H1 (cell line): ENCODE data around the gene GYS2. TPM values are rescaled to one million over a fixed set of nuclear protein-coding genes. Genes with fewer than 3 reads are reported as not detected.

Experiments
- CTCF ChIA-PET: fragments of 300-600 bp; sonication (Branson Sonifier 250); formaldehyde crosslinking; loops from one replicate; lab custom pipeline; 2021; ENCODE audit not compliant: partially characterized antibody; lab: Charles Lee
- POLR2A ChIA-PET: fragments of 300-600 bp; sonication (Branson Sonifier 250); formaldehyde crosslinking; loops from one replicate; lab custom pipeline; 2021; ENCODE audit warnings: inconsistent platforms; ENCODE audit not compliant: partially characterized antibody; lab: Charles Lee
- DNase-seq, 2 experiments: peaks; one replicate each; pipeline versions ENCODE4 v3.0.0 to v3.0.0-alpha.2; 2010 to 2022; ENCODE audit warnings: low spot score in 2 of 2, low read depth in 1 of 2, mixed read lengths in 1 of 2
- FAIRE-seq: peaks from 2 replicates; lab custom pipeline; 2011; peaks lifted over from hg19 to GRCh38; lab: Jason Lieb, UNC
- H2AFZ ChIP-seq: 2 replicates; pipeline ENCODE4 v1.8.1; 2012; ENCODE audit warnings: low read length, inconsistent platforms
- H2AK5ac ChIP-seq: 2 replicates; pipeline ENCODE4 v1.6.1; 2013; ENCODE audit warnings: low read depth, low read length
- H2BK120ac ChIP-seq: replicated peaks from 2 replicates; pipeline ENCODE3; 2013; ENCODE audit warnings: low read depth, low read length, inconsistent platforms
- H2BK12ac ChIP-seq: 2 replicates; pipeline ENCODE4 v1.6.1; 2013; ENCODE audit warnings: low read depth, low read length
- H2BK15ac ChIP-seq: 2 replicates; pipeline ENCODE4 v1.6.1; 2013; ENCODE audit warnings: low read length
- H2BK20ac ChIP-seq: 2 replicates; pipeline ENCODE4 v1.6.1; 2013; ENCODE audit warnings: low read length
- H2BK5ac ChIP-seq: 2 replicates; pipeline ENCODE4 v1.6.1; 2013; ENCODE audit warnings: low read depth, low read length
- H3K14ac ChIP-seq: 2 replicates; pipeline ENCODE4 v1.6.1; 2013; ENCODE audit warnings: inconsistent platforms; ENCODE audit not compliant: insufficient read length
- H3K18ac ChIP-seq: 2 replicates; pipeline ENCODE4 v1.6.1; 2013; ENCODE audit warnings: low read length; ENCODE audit errors: extremely low read depth
- H3K23ac ChIP-seq: 2 replicates; pipeline ENCODE4 v1.6.1; 2013; ENCODE audit warnings: inconsistent platforms; ENCODE audit not compliant: insufficient read length
- H3K23me2 ChIP-seq: 2 replicates; pipeline ENCODE4 v1.6.1; 2013; ENCODE audit warnings: low read depth, low read length
- H3K27ac ChIP-seq: 2 replicates; pipeline ENCODE4 v1.6.1; 2011; ENCODE audit warnings: low read depth, low read length, inconsistent platforms
- H3K27me3 ChIP-seq, 4 experiments: replicated peaks in 1 of 4; 1 replicate in 1 of 4; 2 replicates in 3 of 4; pipeline versions ENCODE4 v1.6.1 to v1.8.1; 2011 to 2013; ENCODE audit warnings: low read length in 3 of 4, mild to moderate bottlenecking in 3 of 4, inconsistent platforms in 2 of 4, mixed read lengths in 2 of 4, moderate library complexity in 1 of 4; ENCODE audit not compliant: control insufficient read depth in 3 of 4, insufficient read depth in 3 of 4; ENCODE audit errors: extremely low read depth in 1 of 4
- H3K36me3 ChIP-seq, 4 experiments: 2 replicates each; pipeline versions ENCODE4 v1.6.1 to v1.8.1; 2011 to 2013; ENCODE audit warnings: mild to moderate bottlenecking in 4 of 4, low read length in 3 of 4, moderate library complexity in 2 of 4, control low read depth in 1 of 4, inconsistent platforms in 1 of 4; ENCODE audit not compliant: insufficient read depth in 4 of 4, control insufficient read depth in 2 of 4
- H3K4ac ChIP-seq: replicated peaks from 2 replicates; pipeline ENCODE3; 2013; ENCODE audit warnings: low read length, low read depth, mixed read lengths, inconsistent platforms; ENCODE audit not compliant: insufficient read length
- H3K4me1 ChIP-seq, 4 experiments: replicated peaks in 1 of 4; 1 replicate in 1 of 4; 2 replicates in 3 of 4; pipeline versions ENCODE4 v1.6.1 to v1.8.1; 2011 to 2013; ENCODE audit warnings: low read length in 3 of 4, inconsistent platforms in 2 of 4, mixed read lengths in 1 of 4; ENCODE audit not compliant: insufficient read depth in 4 of 4, control insufficient read depth in 3 of 4
- H3K4me2 ChIP-seq, 2 experiments: 2 replicates each; pipeline versions ENCODE4 v1.6.1 to v1.8.1; 2011 to 2013; ENCODE audit warnings: low read depth in 2 of 2, low read length in 2 of 2, control low read depth in 1 of 2, inconsistent platforms in 1 of 2, mild to moderate bottlenecking in 1 of 2; ENCODE audit not compliant: insufficient read depth in 1 of 2
- H3K4me3 ChIP-seq, 4 experiments: fragments of 200-600, 300-600 bp in 1 of 4; sonication (generic), shearing (Covaris generic), sonication (Bioruptor Twin) in 1 of 4; 2 replicates each; pipeline versions ENCODE4 v1.5.1 to v1.8.1; 2011 to 2016; ENCODE audit warnings: low read length in 4 of 4, low read depth in 3 of 4, control low read depth in 2 of 4, inconsistent platforms in 2 of 4, mild to moderate bottlenecking in 2 of 4, mixed read lengths in 1 of 4, moderate library complexity in 1 of 4; ENCODE audit not compliant: insufficient read depth in 2 of 4; ENCODE audit errors: extremely low read depth in 1 of 4
- H3K56ac ChIP-seq: replicated peaks from 2 replicates; pipeline ENCODE3; 2013; ENCODE audit warnings: low read depth, mild to moderate bottlenecking, mixed read lengths, low read length, inconsistent platforms; ENCODE audit not compliant: insufficient read length
- H3K79me1 ChIP-seq: 2 replicates; pipeline ENCODE4 v1.6.1; 2013; ENCODE audit warnings: low read depth, low read length, control low read depth
- H3K79me2 ChIP-seq, 2 experiments: 2 replicates each; pipeline versions ENCODE4 v1.6.1 to v1.8.1; 2012 to 2013; ENCODE audit warnings: low read length in 2 of 2, mild to moderate bottlenecking in 2 of 2, inconsistent platforms in 1 of 2; ENCODE audit not compliant: insufficient read depth in 2 of 2, control insufficient read depth in 1 of 2
- H3K9ac ChIP-seq, 4 experiments: replicated peaks in 1 of 4; 1 replicate in 1 of 4; 2 replicates in 3 of 4; pipeline versions ENCODE4 v1.6.1 to v1.8.1; 2011 to 2013; ENCODE audit warnings: low read depth in 3 of 4, low read length in 3 of 4, control low read depth in 2 of 4, mild to moderate bottlenecking in 2 of 4, moderate library complexity in 2 of 4, inconsistent platforms in 1 of 4; ENCODE audit errors: extremely low read depth in 1 of 4
- H3K9me3 ChIP-seq, 2 experiments: 2 replicates each; pipeline versions ENCODE4 v1.6.1 to v1.8.1; 2012 to 2013; ENCODE audit warnings: mild to moderate bottlenecking in 2 of 2, moderate library complexity in 2 of 2, control low read depth in 1 of 2, inconsistent platforms in 1 of 2, low read depth in 1 of 2, low read length in 1 of 2, mixed read lengths in 1 of 2; ENCODE audit not compliant: insufficient read depth in 2 of 2
- H4K20me1 ChIP-seq, 2 experiments: replicated peaks in 1 of 2; 2 replicates each; pipeline versions ENCODE3 to v1.8.1; 2011 to 2013; ENCODE audit warnings: inconsistent platforms in 2 of 2, low read length in 2 of 2, mild to moderate bottlenecking in 1 of 2; ENCODE audit not compliant: insufficient read depth in 2 of 2, control insufficient read depth in 1 of 2
- H4K5ac ChIP-seq: 2 replicates; pipeline ENCODE4 v1.6.1; 2013; ENCODE audit warnings: low read length, low read depth, mixed read lengths, inconsistent platforms; ENCODE audit not compliant: insufficient read length
- H4K8ac ChIP-seq: 2 replicates; pipeline ENCODE4 v1.8.0; 2013; ENCODE audit warnings: mild to moderate bottlenecking, moderate library complexity, low read length, inconsistent platforms; ENCODE audit not compliant: insufficient read depth; ENCODE audit errors: extremely low read depth
- H4K91ac ChIP-seq: replicated peaks from 2 replicates; pipeline ENCODE3; 2013; ENCODE audit warnings: low read length, mixed read lengths, inconsistent platforms; ENCODE audit not compliant: insufficient read length
- CHD2 ChIP-seq: IDR thresholded peaks from 2 replicates; pipeline ENCODE4 v1.6.1; 2012; ENCODE audit warnings: low read length, improper control_type of control experiment
- CREB1 ChIP-seq: IDR thresholded peaks from 2 replicates; pipeline ENCODE4 v1.6.1; 2012; ENCODE audit warnings: inconsistent platforms
- CTCF ChIP-seq, 3 experiments: IDR thresholded peaks; 1 replicate in 2 of 3; 2 replicates in 1 of 3; pipeline versions ENCODE4 v1.5.1 to v1.6.1; 2011; ENCODE audit warnings: low read length in 3 of 3, mild to moderate bottlenecking in 3 of 3, inconsistent platforms in 2 of 3, low read depth in 1 of 3, moderate library complexity in 1 of 3; ENCODE audit not compliant: insufficient read depth in 1 of 3; ENCODE audit errors: control extremely low read depth in 1 of 3
- MAX ChIP-seq: IDR thresholded peaks from 2 replicates; pipeline ENCODE4 v1.6.1; 2012; ENCODE audit warnings: inconsistent platforms
- POLR2AphosphoS5 ChIP-seq: IDR thresholded peaks from 2 replicates; pipeline ENCODE4 v1.6.1; 2011; ENCODE audit warnings: low read depth, low read length
- POU5F1 ChIP-seq: IDR thresholded peaks from 2 replicates; pipeline ENCODE4 v1.6.1; 2011; ENCODE audit warnings: low read depth, mild to moderate bottlenecking, low read length, moderate library complexity
- SP1 ChIP-seq: IDR thresholded peaks from 2 replicates; pipeline ENCODE4 v1.6.1; 2011; ENCODE audit warnings: low read depth, low read length
- WGBS, 2 experiments: shearing (Covaris generic) in 1 of 2; methylation state at CpG; one replicate each; pipeline versions ENCODE4 v1.1.6 to v1.1.7; 2013 to 2015; ENCODE audit warnings: low lambda C conversion rate in 2 of 2, mixed read lengths in 2 of 2, inconsistent platforms in 1 of 2, low coverage in 1 of 2, missing lambda C conversion rate in 1 of 2; ENCODE audit not compliant: insufficient replicate concordance in 2 of 2, insufficient coverage in 1 of 2, insufficient read length in 1 of 2; ENCODE audit errors: extremely low coverage in 1 of 2, missing lambda C conversion rate in 1 of 2; 5-methylcytosine and 5-hydroxymethylcytosine counted together
- polyA plus RNA-seq, 7 experiments: library from polyadenylated mRNA; depleted of rRNA in 3 of 7; stranded (reverse) in 5 of 7; unstranded in 2 of 7; fragments of >200 nt in 5 of 7; fragments of 200-250 nt in 2 of 7; gene quantifications; 1 replicate in 5 of 7; 2 replicates in 1 of 7; 4 replicates in 1 of 7; pipeline versions ENCODE4 v1.2.1 to v1.2.3, GENCODE V29; 2011 to 2013; ENCODE audit warnings: missing spikeins in 2 of 7, mixed read lengths in 2 of 7
- total RNA-seq: library from RNA; stranded (reverse); fragmentation: NEBNext Ultra II Directional; extraction: Animal tissue kit (Norgen Biotek cat#: 25700); gene quantifications from 2 replicates; pipeline ENCODE4 v1.2.1, GENCODE V29; 2021
- TF ChIP-seq, protein P1 (sequence below): IDR thresholded peaks from 2 replicates; pipeline ENCODE4 v1.6.1; 2012; ENCODE audit warnings: inconsistent platforms

The GYS2 gene
- total and polyA plus RNA-seq, 2 of the 8 experiments (the other 6 are each of a cell fraction or from before 2014, with no cell fraction given): not detected

GRCh38 chr12:21551841-21552465 lies 52.7 kb downstream of the GYS2 start:
- 84% methylated on average over 4 of the region's 4 CpGs; no CpG with 5 or more reads in 1 of the 2 experiments for WGBS, 2 experiments

More at GRCh38 chr12:21551841-21552465, 52.7 kb downstream of the GYS2 start:
- H2BK12ac ChIP-seq: no peak overlapping the region
- DNase-seq (no peak), FAIRE-seq (no peak)
- no peak overlapping the region for H2AFZ ChIP-seq
- CTCF ChIA-PET: interaction anchor here (1.3 to 1.8 kb wide), 3 partner anchors 9 to 17 kb away, joined by 3 to 7 read pairs (median 3); no protein-coding TSS in a partner anchor
- no peak overlapping the region for H2BK15ac ChIP-seq
- H3K4ac ChIP-seq: no peak overlapping the region
- no peaks in the 10 kb centered on the region for H3K79me1 ChIP-seq
- H3K27ac ChIP-seq: no peak overlapping the region
- no peak overlapping the region for H3K14ac ChIP-seq
- no peaks in the 10 kb centered on the region for H3K36me3 ChIP-seq
- H3K27me3 ChIP-seq: no peaks in the 10 kb centered on the region
- H3K4me3 ChIP-seq: no peak overlapping the region
- no peaks in the 10 kb centered on the region for H3K4me1 ChIP-seq
- H2AK5ac ChIP-seq: no peak overlapping the region
- no peak overlapping the region for H2BK120ac ChIP-seq
- no peaks in the 10 kb centered on the region for H3K79me2 ChIP-seq
- H4K20me1 ChIP-seq: no peaks in the 10 kb centered on the region
- no peak overlapping the region for H3K56ac ChIP-seq
- H3K9ac ChIP-seq: no peak overlapping the region
- TF ChIP-seq POU5F1: no peak
- no peak for TF ChIP-seq CREB1
- no peak for TF ChIP-seq CTCF (IDR thresholded peaks at IDR 0.05; ENCODE audit: control extremely low read depth in 1 of 3, insufficient read depth in 1 of 3, low read depth in 1 of 3, low read length in 3 of 3)
- TF ChIP-seq, protein P1, sequence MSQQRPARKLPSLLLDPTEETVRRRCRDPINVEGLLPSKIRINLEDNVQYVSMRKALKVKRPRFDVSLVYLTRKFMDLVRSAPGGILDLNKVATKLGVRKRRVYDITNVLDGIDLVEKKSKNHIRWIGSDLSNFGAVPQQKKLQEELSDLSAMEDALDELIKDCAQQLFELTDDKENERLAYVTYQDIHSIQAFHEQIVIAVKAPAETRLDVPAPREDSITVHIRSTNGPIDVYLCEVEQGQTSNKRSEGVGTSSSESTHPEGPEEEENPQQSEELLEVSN: no peak
- TF ChIP-seq SP1: no peak
- TF ChIP-seq MAX: no peak
- TF ChIP-seq POLR2AphosphoS5: no peak
- TF ChIP-seq CHD2: no peak
- TF ChIP-seq, all 59 proteins: peak for 0
- no peaks in the 10 kb centered on the region for H3K9me3 ChIP-seq
- H2BK5ac ChIP-seq: no peak overlapping the region
- no peak overlapping the region for H4K91ac ChIP-seq
- H3K4me2 ChIP-seq: no peak overlapping the region
- POLR2A ChIA-PET: no interaction called here
- no peak overlapping the region for H3K23ac ChIP-seq
- no peak overlapping the region for H3K18ac ChIP-seq
- H4K5ac ChIP-seq: no peak overlapping the region
- H4K8ac ChIP-seq: no peak overlapping the region
- no peaks in the 10 kb centered on the region for H3K23me2 ChIP-seq
- H2BK20ac ChIP-seq: no peak overlapping the region
